Hepatic stellate cell (primary cell): Measurements from ENCODE around the gene MRPL55.

ENCODE experiments used
- DNase-seq: peaks from one replicate; pipeline ENCODE4 v3.0.0; 2011; ENCODE audit warnings: low spot score

The MRPL55 gene

DNA sequence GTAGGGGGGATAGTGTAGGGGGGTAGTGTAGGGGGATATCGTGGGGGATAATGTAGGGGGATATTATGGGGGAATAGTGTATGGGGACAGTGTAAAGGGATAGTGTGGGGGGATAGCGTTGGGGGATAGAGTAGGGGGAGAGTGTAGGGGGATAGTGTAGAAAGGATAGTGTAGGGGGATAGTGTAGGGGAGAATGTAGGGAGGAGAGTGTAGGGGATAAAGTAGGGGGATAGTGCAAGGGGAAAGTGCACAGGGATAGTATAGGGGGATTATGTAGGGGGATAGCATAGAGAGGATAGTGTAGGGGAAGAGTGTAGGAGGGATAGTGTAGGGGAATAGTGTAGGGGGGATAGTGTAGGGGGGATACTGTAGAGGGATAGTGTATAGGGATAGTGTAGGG lies 38.9 kb downstream of the MRPL55 start:
- DNase-seq = no peak

DNA sequence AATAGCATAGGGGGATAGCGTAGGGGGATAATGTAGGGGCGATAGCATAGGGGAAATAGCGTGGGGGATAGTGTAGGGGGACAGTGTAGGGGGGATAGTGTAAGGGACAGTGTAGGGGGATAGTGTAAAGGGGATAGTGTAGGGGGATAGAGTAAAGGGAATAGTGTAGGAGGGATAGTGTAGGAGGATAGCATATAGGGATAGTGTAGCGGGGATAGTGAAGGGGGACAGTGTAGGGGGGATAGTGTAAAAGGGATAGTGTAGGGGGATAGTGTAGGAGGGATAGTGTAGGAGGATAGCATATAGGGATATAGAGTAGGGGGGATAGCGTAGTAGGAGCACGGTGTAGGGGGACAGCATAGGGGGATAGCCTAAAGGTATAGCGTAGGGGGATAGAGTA lies 40.7 kb downstream of the MRPL55 start:
- DNase-seq = no peak

DNA sequence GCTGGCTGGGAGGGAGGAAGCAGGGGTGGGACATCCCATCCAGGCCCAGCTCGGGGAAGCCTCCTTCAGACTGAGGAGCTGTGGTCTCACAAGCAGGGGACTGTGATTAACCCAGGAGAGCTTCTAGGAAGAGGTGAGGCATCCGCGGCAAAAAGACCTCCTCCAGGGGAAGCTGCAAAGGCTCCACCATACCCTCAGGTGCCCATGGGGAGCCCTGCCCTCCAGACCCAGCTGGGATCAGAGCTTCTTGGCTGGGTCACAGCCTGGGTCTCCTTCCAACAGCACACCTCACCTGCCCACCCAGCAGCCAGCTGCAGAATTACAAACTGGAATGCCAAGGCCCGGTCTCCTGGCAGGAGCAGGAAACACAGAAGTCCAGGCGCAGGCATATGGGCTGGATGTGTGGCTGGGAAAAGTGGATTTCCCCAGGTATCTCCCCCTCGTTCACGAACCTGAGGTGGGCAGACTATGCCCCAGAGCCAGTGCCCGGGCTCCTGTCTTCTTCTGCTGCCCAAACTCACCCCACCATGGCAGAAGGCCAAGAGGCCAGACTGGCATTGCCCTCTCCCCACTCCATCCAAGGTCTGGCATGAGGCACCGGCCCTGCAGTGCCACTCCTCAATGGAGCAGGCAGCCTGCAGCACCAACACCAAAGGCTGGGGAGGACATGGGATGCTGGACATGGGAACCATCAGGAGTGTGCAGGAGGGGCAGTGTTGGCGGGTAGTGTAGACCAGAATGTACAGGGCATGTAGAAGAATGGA lies 42.0 kb downstream of the MRPL55 start:
- no peak for DNase-seq

DNA sequence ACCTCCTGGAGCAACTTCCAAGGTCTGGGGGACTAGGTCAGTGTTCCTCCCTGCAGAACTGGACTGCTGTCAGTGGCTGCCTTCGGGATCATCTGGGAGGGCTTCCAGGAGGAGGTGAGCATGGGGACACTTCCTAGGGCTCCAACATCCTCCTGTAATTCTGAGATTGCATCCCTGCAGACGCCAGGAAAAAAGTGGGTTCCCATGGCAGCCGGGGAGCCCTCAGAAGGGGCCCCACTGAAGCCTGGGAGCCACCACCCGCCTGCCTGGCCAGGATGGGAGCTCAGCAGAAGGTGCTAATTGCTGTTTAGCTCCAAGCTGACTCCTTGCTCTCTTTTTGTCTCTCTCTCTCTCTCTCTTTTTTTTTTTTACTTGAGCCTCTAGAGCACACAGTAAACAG lies 42.7 kb downstream of the MRPL55 start:
- no peak for DNase-seq

DNA sequence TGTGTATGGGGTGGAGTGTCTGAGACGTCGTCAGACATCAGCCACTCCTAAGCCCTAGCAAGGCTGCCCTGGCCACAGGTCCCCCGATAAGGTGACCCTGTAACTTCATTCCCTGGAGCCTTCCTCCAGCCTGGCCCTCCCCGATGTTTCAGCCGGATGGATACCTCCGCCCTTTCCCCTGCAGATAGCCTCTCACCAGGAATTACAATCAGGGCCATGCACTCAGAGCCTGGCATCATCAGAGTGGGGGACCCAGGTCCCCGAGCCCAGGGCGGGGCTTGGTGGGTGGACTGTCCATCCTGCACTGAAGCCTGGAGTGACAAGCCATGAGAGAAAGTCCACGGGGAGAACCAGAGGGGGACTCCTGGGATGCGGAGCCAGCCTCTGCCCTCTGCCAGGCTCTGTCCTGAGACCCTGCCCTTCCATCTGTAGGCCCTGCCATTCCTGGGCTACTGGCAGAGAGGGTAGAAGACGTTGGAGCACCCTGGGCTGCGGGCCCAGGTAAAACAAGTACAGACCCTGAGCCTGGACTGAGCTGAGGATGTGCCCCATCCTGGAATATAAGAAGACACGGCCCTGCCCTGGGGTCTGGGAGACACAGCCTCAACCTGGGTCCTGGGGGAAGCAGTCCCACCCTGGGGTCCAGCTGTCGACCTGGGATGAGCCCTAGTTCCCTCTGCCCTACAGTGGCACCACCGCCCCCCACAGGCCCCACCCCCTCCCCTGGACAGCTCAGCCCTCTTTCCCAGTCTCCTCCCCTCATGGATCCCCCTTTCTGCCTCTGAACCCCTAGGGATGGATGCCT lies 43.4 kb downstream of the MRPL55 start:
- DNase-seq = no peak

DNA sequence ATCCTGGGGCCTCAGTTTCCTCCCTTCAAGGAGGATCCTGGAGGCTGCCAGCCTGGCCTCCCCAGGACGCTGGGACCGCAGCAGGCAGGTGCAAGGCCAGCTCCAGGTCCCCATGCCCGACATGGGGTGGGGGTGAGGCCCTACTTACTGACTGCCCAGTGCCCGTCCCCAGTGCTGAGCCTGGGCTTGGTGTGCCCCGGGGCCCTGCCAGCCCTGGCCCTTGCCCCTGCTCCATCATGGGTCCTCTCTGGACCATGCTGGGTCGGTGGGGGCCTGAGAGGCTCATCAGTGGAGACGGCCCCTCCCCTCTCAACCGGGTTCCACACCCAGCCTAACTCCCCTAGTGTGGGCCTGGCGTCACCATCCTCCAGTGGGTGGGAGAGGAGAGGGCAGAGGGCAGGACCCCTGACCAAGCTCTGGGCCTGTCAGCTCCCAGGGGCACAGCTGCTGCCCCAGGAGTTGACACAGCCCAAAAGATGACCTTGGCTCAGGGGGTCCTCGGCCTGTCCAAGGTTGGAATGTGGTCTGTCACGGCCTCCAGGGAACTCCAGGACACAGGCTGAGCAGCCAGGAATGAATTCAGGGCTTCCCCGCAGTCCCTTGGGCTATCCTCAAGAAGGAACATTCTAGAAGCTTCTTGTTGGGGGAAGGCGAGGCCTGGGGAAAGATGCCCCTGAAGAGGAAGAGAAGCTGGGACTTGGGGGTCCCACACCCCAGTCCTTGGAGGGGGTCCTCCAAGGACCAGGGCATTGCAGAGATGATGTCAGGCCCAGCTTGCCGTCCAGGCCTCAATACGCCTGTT lies 44.2 kb downstream of the MRPL55 start:
- DNase-seq = no peak

DNA sequence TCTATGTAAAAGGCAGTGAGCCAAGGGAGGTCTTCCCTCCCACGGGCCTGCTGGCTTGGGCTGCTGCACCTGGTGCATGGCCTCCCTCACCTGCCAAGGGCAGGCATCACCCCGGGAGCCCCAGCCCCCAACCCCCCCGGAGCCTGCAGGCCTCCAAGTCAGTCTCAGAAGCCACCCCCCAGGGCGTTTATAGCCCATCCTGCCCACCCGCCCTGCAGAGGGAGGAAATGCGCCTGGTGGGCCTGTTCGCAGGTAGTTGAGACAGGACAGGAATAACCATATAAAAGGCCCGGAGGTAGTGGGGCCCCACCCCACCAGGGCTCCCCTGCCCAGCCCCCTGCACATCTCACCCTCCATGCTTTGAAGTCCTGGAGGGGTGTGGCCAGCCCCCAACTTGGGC lies 44.8 kb downstream of the MRPL55 start:
- no peak for DNase-seq

DNA sequence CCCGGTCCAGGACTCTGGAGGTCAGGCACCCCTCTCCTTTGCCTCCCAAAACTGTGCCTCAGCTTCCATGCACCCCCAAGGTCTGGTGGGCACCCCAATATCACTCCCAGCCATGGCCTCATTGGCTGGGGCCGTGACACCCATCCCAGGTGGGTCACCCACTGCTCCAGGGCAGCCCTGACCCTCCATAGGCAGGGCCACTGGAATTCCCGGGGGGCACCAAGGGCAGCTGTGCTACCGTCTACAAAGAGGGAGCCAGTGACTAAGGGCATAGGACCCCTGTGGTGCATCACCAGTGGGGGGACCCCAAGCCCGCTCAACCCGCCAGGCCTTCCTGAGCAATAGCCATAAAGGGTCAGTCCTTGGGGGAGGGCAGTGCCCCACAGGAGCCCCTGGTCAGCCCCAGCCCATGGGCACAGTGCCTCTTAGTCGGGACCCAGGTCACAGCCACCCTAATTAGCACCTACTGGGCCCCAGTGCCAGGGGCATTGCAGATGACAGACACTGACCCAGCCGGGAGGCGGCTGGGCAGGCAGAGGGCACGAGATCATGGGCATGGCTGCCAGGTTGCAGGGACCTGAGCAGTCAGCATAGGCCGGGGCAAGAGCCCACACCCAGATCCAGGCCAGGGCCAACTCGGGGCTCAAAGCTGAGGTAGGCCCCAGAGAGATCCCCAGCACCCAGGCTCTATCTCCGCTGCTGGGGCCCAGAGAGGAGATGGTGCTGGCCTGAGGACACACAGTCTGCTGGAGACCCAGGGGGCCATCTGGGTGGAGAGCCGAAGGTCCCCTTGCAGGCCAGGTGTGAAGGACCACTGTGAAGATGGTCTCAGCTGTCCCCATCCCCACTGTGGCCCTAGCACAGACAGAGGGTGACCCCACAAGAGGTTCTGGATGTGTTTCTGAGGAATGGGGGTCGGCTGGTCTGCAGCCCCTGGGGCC lies 45.6 kb downstream of the MRPL55 start:
- no peak for DNase-seq

DNA sequence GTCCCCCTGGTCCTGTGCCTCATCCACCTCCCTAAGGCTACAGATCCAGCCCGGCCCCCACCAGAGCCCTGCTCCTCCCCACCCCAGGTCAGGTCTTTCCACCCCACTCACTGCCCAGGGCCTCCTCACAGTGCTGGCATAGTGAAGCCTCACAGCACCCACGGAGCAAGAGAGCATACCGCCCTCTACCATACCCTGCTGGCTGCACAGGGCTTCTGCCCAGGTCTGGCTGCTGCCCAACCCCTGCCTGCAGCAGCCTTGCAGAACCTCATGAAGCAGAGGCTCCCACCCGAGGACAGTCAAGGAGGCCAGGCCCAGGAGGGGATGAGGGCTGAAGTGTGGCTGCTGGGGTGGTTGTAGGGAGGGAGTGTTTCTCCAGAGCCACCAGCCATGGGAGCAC lies 46.3 kb downstream of the MRPL55 start:
- no peak for DNase-seq

DNA sequence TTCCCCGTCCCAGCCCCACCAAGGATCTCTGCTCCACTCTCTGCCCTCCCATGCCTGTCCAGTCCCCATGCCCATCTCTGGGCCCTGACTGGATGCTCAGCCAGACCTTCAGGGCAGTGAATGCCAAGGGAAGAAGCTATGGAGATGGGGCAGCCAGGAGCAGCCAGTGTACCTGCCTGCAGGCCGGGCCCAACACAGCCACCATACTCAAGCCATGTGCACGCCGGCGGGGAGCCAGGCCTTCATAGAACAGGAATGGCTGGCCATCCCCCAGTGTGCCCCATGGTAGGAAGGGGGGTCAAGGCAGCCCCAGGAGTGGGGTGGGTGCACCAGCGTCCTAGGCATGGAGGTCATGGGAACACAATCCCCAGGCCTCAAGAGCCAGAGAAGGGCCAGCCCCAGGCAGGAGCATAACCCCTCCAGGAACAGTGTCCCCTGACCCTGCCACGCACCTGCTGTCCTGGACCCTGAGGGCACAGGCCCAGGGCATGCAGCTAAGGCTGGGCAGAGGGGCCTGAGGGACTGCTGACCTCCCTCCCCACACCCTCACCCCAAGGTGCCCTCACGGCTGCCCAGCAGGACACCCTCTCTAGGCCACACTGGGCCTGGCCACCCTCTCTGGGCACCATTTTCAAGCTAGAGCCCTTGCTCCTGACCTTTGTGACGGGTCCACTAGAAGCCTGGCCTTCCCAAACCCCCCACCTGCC lies 46.9 kb downstream of the MRPL55 start:
- no peak for DNase-seq

DNA sequence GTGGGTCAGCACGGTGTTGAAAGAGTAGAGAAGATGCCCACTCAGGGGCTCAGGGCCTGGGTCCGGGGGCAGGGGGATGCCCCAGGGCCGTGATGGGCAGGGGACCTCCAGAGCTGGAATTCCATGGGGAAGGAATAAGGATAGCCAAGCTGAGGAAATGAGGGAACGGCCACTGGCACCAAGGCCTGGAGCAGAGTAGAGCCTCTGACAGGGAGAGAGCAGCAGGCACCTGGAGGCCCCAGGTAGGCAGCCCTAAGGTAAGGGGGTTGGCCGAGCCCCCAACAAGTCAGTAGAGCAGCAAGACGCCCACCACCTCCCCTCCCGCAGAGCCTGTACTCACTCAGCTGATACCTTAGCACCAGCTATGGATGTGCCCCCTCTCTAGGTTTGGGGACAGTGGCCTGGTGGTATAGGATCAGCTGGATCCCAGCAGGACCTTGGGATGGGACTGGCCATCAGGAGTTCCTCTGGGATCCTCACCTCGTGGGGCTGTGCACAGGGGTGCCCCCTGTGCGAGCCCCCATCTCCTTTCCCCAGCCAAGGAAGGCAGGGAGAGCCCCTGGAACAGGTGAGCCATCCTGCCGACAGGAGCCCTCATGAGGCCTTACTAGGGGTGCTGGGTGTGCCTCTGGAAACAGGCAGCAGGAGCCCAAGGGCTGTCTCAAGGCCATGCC lies 47.6 kb downstream of the MRPL55 start:
- no peak for DNase-seq

DNA sequence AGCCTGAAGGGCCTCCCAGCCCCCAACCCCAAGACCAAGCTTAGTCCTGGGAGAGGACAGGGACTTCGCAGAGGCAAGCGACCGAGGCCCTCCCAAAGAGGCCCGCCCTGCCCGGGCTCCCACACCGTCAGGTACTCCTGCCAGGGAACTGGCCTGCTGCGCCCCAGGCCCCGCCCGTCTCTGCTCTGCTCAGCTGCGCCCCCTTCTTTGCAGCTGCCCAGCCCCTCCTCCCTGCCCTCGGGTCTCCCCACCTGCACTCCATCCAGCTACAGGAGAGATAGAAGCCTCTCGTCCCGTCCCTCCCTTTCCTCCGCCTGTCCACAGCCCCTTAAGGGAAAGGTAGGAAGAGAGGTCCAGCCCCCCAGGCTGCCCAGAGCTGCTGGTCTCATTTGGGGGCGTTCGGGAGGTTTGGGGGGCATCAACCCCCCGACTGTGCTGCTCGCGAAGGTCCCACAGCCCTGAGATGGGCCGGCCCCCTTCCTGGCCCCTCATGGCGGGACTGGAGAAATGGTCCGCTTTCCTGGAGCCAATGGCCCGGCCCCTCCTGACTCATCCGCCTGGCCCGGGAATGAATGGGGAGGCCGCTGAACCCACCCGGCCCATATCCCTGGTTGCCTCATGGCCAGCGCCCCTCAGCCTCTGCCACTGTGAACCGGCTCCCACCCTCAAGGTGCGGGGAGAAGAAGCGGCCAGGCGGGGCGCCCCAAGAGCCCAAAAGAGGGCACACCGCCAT lies 48.5 kb downstream of the MRPL55 start:
- peak; percentile 42 for DNase-seq

DNA sequence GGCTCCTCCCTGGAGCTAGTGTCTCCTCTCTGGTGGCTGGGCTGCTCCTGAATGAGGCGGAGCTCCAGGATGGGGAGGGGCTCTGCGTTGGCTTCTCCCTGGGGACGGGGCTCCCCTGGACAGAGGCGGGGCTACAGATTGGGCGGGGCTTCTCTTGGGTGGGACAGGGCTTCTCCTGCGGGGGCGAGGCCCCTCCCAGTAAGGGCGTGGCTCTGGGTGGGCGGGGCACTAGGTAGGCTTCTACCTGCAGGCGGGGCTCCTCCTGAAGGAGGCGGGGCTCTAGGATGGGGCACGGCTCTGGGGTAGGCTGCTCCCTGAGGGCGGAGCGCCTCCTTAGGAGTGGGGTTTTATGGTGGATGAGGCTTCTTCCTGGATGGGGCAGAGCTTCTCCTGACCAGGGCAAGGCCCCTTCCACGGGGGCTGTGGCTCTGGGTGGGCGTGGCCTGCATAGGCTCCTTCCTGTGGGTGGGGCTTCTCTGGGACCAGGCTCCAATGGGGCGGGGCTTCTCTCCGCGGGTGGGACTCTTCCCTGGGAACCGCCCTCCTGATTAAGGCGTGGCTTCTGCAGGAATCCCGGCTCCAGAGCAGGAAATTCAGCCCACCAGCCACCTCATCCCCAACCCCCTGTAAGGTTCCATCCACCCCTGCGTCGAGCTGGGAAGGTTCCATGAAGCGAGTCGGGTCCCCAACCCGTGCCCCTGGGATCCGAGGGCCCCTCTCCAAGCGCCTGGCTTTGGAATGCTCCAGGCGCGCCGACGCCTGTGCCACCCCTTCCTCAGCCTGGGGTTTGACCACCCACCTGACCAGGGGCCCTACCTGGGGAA lies 49.3 kb downstream of the MRPL55 start:
- DNase-seq = no peak

DNA sequence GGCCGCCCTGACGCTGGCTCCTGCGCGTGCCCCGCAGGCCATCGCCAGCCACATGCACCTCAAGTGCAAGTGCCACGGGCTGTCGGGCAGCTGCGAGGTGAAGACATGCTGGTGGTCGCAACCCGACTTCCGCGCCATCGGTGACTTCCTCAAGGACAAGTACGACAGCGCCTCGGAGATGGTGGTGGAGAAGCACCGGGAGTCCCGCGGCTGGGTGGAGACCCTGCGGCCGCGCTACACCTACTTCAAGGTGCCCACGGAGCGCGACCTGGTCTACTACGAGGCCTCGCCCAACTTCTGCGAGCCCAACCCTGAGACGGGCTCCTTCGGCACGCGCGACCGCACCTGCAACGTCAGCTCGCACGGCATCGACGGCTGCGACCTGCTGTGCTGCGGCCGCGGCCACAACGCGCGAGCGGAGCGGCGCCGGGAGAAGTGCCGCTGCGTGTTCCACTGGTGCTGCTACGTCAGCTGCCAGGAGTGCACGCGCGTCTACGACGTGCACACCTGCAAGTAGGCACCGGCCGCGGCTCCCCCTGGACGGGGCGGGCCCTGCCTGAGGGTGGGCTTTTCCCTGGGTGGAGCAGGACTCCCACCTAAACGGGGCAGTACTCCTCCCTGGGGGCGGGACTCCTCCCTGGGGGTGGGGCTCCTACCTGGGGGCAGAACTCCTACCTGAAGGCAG lies 50.0 kb downstream of the MRPL55 start:
- DNase-seq = no peak

DNA sequence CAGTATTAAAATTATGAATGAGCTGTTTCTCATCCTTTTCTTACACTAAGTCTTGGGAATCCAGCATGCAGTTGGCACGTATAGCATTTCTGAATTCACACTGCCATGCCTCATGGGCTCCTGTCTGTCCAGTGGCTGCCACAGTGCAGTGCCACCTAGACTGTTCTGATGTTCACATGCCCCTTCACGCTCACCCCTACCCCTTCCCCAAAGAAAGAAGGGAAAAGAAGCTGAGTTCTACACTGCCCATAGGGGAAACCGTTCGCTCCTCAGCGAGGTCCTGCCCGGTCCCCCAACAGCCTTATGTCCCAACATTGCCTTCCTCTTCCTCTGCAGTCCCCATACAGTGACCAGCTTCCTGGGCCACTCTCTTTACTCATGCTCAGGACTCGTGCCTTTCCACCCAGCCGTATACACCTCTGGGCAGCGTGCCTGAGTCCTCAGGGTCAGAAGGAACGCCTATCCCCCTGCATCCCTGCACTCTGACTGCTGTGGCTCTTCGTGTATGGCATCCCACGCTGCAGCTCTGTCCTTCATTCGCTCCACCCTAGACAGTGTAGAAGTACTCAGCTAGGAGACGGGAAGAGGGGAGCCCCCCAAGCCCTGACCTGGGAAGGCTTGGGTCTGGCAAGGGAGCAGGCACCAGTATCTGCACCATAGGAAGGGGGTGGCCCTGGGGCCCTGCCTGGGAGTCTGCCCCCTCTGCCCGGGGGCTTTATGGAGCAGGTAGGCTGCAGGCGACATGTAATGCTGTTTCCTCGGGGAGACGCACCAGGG lies 50.7 kb downstream of the MRPL55 start:
- DNase-seq = no peak
